Myocyte (in vitro differentiated cells): ENCODE results near the gene ADAD2. TPM values are rescaled to one million over a fixed set of nuclear protein-coding genes. Genes with fewer than 3 reads are reported as not detected.

Source experiments
- DNase-seq: peaks from one replicate; pipeline ENCODE4 v3.0.0-alpha.2; 2012; ENCODE audit warnings: low read depth
- total RNA-seq: library from RNA; depleted of rRNA; stranded (reverse); fragments of >200 nt; gene quantifications from 2 replicates; pipeline ENCODE4 v1.2.3, GENCODE V29; 2014

Gene ADAD2
- total RNA-seq, 1 donor from 2014 or later = not detected

- no peak for DNase-seq
These were observed 53.8 kb downstream of the ADAD2 start for GRCh38 chr16:84244728-84245127.

GRCh38 chr16:84245956-84246678 lies 55.2 kb downstream of the ADAD2 start:
- DNase-seq = no peak

GRCh38 chr16:84246679-84247077 lies 55.7 kb downstream of the ADAD2 start:
- no peak for DNase-seq

Other genes starting within 250 kb of the ADAD2 start
- 4.3 and 7.7 TPM in 2 replicates for gene OSGIN1, start 237.9 kb upstream of the ADAD2 start, total RNA-seq
- 0.16 TPM in 1 of 2 replicates, not detected in the other for gene NECAB2, start 222.9 kb upstream of the ADAD2 start, total RNA-seq
- not detected in 2 replicates for gene SLC38A8, start 148.4 kb upstream of the ADAD2 start, total RNA-seq
- 42.1 and 53.5 TPM in 2 replicates for gene MBTPS1, start 74.2 kb upstream of the ADAD2 start, total RNA-seq
- 31.8 and 35.0 TPM in 2 replicates for gene HSDL1, start 46.0 kb upstream of the ADAD2 start, total RNA-seq
- gene DNAAF1, start 45.8 kb upstream of the ADAD2 start, total RNA-seq = not detected in 2 replicates
- gene TAF1C, start 4.1 kb upstream of the ADAD2 start, total RNA-seq = 17.5 and 23.6 TPM in 2 replicates
- gene KCNG4, start 48.9 kb downstream of the ADAD2 start, total RNA-seq = 0.05 TPM in 2 replicates
- 0.43 TPM in 1 of 2 replicates, not detected in the other for gene WFDC1, start 103.7 kb downstream of the ADAD2 start, total RNA-seq
- gene ATP2C2, start 177.4 kb downstream of the ADAD2 start, total RNA-seq = not detected in 2 replicates